GM19438 (cell line): ENCODE measurements around the gene EMC8.

ENCODE experiments used
- ATAC-seq: cut with Tn5 transposase; IDR thresholded peaks from one replicate; pipeline ENCODE4 v1.9.1; 2021; ENCODE audit warnings: low read depth; ENCODE audit not compliant: unreplicated experiment

The EMC8 gene

DNA sequence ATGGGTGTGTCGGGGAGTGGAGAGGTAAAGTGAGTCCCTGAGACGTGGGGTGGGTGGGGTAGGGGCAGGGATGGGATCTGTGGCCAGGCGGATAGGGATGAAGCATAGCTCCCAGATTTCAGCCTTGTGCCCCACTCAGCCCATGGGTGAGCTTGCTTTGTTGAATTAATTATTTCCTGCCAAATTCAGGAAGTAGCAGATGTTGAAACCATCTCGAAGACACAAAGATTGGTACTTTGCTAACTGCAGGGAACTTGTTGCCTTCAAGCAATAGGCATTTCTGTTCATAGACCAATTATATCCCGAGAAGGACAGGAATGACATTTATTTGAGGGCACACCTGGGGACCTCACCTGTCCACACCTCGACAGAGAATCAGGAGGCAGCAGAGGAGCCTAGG, 37.5 kb downstream of the EMC8 start:
- no peak for ATAC-seq

DNA sequence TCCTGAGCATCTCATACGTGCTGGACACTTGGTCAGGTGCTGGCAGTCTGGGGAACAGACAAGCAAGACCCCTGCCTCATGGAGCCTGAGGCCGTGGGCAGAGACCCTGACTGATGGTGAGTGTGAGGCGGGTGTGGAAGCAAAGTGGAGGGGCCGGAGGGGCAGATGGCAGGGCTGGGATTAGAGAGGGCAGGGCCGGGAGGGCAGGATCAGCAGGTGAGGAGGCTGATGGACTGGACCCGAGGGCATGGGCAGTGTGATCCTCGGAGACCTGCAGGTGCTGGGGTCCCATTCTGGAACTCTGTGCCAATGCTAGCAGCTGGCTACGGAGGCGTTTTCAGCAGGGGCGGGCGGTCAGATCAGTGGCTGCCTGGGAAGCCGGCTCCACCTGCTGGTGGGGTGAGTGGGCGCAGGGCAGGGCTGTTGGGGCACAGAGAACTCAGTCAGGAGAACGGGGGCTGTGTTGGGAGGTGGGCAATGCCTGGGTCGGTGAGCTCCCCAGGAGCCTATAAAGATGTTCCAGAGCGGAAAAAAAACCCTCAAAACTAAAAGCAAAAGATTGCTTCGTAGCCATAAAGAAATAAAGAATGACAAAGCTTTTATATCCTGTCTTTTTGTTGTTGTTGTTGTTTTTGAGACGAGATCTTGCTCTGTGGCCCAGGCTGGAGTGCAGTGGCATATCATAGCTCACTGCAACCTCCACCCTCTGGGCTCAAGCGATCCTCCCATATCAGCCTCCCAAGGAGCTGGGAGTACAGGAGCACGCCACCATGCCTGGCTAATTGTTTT, 39.5 kb downstream of the EMC8 start:
- ATAC-seq, result no peak

DNA sequence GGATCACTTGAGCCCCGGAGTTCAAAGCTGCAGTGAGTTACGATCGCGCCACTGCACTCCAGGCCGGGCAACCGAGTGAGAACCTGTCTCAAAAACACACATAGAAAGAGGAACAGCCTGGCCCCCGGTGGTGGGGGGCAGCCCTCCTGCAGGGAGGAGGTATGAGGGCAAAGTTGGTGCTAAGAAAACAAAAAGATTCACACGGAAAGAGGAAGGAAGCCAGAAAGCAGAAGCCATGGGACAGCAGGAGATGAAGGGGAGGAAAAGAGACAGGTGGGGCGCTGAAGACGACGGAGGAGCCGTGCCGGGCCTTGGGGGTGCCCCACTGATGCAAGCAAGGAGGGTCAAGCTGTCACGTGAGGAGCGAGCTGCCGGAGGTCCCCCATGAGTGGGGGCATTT, 40.2 kb downstream of the EMC8 start:
- no peak for ATAC-seq

DNA sequence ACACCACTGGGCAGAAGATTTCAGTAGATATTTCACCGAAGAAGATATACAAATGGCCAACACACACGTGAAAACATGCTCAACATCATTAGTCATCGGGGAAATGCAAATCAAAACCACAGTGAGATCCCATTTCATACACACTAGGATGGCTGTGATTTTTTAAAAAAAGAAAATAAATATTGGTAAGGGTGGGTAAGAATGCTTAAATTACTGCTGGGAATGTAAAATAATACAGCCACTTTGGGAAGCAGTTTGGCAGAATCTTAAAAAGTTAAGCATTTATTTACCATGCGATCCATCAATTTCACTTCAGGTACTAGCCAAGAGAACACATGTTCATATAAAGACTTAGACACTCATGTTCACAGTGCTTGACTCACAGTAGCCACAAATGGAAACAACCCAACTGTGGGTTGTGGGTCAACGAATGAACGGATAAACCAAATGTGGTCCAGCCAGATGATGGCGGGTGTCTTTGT, 42.0 kb downstream of the EMC8 start:
- no peak for ATAC-seq

DNA sequence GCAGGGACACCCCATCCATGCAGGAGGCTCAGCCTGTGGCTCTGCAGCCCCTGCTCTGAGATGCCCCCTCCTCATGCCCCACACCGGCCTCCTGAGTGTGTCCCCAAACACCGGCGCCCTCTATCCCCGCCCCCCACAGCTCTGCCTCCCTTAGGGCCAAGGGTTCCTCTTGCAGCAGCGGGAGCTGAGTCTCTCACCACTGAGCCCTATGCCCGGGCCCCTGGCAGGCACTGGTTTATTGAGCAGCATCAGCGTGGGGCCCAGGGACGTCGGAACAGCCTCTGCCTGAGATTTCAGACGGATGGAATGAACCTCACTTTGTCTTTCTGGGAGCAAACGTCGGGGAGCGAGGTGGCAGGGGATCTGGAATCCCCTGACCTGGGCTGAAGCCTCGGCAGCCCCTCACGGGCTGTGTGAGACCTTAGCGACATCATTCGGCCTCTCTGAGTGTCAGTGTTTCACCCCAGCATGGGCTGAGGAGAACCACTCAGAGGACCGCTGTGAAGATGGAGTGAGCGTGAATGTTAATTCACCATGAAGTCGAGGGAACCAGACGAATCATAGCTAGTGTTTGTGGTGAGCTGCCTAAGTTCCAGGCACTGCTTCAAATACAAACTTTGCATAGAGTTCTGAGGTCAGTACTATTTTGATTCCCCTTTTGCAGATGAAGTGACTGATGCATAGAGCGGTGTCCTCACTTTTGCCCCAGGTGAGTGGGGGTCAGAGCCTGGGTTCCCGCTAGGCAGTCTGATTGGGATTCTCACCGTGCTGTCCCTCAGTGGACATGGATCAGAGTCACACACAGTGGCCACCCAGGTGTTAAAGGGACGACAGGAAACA, 43.2 kb downstream of the EMC8 start:
- no peak for ATAC-seq

DNA sequence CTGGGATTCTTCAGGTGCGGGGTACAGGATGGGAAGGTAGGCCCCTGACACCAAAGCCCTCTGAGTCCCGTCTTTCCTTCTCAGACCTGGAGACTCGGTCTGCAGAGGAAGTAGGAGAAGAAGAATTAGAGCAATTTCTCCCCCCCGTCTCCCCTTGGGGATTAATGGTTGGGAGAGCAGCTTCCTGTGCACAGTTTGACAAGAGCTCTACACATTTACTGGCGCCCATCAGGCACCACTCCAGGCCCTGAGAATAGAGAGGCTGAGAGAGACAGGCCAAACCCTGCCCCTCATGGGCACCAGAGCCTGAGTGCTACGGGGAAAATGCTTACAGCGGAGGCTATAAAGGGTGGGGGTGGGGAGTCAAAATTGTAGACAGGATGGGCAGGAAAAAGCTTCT, 44.9 kb downstream of the EMC8 start:
- no peak for ATAC-seq

DNA sequence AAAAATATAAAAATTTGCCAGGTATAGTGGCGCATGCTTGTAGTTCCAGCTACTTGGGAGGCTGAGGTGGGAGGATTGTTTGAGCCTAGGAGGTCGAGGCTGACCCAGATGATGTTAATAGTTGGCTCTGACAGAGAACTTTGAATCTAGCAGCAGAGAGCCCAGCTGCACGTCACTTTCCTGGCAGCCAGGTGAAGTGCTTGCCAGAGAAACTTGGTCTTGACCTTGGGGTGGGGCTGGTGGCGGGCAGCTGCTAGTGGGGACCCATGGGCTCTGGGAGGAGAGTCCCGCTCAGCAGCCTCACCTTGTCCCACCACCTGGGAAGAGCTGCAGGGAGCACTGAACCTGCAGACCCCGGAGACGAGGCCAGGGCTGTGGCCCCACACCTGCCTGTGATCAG, 45.4 kb downstream of the EMC8 start:
- ATAC-seq, result no peak

DNA sequence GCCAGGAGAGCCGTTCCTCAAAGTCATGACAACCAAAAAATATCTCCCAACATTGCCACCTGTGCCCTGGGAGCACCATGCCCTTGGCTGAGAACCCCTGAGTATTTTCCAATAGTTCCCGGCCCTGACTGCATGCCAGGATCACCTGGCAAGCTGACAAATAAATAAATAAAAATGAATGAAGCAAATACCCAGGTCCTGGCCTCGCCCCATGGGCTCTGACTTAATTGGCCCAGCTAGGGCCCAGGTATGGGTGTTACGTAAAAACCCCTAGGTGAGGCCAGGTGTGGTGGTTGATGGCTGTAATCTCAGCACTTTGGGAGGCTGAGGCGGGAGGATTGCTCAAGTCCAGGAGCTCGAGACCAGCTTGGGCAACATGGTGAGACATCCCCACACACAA, 45.8 kb downstream of the EMC8 start:
- no peak for ATAC-seq

DNA sequence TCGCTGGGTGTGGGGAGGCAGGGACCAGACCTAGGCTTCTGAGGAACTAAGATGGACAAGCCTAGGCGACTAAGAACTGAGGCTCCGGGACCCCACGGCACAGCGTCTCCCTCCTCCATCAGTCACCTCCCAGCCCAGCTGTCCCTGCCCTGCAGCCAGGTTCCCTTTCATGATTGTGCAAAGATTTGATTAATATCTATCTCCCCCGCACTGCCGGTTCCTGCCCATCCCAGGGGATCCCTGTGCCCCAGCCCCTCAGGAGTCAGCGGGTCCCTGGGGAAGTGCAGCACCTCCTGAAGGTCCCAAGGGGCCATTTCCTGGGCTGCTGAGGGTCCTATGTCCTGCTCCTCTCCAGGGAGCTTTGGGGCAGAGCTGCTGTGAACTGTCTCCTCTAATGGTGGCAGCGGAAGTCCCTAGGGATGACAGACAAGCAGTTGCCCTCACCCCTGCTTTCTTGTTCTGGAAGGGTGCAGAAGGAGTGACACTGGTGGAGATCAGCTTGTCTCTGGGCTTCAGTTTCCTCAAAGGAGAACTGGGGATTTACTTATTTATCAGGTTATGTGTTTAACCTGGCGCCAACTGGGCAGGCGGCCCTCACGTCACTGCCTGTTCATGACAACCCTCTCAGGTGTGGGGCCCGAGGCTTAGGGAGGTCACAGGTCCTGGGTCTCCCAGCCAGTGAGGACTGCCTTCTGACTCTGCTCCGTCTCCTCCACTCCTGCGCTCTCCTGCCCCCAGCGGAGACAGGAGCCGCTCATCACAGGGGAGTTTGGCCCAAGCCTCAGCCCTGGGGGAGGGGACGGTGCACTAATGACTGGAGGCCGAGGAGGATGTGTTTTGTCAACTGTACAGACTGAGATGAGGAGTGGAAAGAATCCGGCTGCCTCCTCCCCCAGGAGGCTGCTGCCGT, 46.6 kb downstream of the EMC8 start:
- no peak for ATAC-seq

DNA sequence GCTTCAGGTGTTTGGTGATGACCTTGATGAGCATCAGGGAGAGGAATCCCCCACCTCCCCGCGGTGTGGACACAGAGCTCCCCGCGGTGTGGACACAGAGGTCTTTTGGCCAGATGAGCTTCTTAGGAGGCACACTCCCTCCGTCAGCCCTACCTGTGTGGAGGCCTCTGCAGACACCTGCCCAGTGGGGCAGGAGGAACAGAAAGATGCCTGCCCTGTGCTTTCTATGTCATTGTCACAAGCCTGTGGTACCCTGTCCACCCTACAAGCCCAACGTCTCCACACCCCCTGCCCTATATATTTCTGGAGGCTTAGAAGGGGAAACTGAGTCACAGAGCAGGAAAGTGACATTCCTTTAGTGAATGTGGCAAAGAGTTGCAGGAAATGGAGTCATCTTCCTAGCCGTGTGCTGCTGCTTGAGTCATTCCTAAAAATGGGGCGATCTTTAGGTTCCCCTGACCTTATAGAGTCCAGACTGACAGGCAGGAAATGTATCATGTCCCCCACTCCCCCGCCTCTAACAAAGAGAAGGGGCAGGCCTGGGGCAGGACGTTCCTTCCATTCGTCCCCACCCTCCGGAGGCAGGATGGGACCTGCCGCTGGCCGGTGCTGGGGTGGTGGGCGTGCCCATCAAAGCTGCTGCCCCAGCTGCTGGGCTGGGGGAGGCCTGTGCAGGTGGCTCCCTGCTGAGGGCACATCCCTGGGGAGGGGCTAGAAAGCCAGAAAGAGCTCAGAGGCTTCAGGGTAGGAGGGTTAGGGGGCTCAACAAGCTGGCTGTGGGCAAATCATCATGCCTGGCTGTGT, 47.4 kb downstream of the EMC8 start:
- no peak for ATAC-seq

DNA sequence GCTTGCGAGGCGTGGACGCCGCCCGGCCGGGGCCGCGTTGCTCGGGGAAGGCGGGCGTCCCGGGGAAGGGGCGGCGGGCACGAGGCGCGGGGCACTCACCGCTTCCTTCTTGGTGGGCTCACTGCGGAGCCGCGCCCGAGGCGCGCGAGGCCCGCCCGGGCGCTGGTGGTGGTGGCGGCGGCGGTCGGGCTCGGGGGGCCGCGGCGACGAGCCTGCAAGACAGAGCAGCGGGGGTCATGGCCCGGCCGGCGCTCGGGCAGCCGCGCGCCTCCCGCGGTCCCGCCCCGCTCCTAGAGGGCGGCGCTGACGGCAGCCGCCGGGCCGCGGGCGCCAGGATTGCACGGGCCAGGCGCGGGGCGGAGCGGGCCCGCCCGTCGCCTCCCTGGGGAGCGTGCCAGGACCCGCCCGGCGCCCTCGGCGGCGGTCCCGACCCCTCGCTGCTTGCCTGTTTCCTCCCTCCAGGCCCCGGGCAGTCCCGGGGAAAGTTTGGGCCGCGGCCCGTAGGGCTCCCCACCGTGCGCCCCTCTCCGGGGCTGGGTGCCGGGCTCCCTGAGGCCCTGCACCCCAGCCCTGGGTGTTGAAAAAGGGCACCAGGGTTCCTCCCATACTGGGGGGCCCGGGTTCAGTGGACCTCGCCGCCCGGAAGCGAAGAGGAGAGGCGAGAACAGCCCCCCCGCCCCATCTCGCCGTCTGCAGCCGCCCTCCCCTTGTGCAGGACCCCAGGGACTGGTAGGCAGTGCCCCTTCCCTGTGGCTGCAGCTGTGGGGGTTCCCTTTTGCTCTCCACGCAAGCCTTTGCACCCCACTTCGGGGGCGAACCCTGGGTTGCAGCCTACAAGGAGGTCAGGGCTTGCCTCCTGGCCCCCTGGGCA, 48.3 kb downstream of the EMC8 start, which contains the start of gene C16orf74:
C16orf74 (minus strand) TSS at position 270 of the 871 bp plus-strand sequence. CDS start 15,879 bp downstream, outside the sequence.
- ATAC-seq, result no peak

DNA sequence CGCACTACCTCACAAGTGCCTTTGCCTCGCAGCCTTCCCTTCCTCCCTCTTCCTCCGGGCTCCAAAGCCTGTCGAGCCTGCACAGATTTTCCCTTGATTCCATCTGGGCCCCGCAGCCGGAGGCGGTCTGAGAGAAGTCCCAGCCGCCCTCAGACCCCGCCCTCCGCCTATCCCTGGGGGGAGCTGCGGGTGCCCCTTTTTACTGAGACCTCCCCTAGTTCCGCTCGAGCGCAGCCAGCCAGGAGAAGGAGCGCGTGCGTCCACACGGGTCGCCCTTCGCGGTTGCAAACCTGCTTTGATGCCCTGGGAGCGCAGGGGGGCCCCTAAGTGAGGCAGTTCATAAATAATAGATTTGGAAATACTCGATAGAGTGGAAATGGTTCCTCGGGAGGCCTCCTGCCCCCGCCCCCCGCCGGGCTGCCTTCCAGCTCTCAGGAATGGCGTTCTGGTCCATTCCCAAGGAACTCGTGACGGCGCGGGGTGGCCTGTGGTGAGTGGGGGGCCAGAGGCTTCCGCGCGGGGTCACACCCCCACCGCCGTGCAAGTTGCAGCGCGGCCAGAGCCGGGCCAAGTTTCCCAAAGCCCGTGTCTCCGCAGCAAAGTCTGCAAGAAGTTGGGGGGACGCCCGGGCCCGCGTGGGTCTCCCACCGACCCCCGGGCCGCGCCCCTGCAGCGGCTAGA, 49.1 kb downstream of the EMC8 start:
- no peak for ATAC-seq

DNA sequence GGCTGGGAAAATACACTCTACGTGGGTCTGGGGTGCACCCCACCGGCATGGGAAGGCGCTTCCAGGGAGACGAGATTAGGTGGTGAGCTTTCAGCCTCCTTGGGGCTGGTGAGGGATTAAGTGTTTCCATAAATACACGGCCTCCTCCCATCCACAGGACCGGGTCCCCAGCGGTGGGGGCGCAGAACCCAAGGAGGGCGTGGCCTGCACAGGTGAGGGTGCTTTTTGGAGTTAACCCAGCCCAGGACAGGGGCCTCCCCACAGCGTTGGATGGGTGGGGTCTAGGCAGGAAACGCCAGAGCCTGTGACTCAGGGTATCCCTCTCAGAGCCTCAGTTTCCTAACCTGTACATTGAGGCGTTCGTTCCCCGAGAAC, 49.6 kb downstream of the EMC8 start:
- no peak for ATAC-seq

DNA sequence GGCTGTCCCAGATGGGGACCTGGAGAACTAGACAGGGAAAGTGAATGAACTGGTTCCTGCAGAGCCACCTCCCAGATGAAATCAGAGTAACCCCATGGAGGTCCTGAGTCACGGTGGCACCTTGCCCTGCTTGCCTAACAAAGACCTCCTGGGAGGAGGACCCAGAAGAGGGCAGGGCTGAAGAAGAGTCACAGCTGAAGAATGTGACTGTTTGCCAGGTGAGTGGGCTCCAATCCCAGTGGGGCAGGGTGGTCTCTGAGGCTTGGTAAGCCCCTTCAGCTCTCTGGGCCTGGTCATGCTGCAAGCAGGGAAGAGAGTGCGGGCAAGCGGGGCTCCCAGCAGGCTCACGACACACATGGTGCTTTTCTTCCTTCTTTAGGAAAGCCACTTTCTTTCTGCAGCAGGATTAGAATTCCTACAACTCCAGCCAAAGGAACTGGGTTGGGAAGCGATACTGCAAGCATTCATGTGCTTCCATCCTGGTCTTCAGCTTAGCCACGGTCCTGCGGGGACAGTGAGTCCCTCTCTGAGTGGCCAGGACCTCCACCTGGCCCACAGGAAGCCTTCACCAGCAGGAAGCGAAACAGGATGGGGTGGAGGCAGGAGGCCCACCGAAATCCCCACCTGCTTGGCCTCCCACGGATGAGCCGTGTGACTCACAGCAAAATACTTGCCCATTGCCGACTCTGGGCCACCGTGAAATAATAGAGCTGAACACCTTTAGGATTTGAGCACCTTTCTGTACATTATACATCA, 52.7 kb downstream of the EMC8 start:
- no peak for ATAC-seq

DNA sequence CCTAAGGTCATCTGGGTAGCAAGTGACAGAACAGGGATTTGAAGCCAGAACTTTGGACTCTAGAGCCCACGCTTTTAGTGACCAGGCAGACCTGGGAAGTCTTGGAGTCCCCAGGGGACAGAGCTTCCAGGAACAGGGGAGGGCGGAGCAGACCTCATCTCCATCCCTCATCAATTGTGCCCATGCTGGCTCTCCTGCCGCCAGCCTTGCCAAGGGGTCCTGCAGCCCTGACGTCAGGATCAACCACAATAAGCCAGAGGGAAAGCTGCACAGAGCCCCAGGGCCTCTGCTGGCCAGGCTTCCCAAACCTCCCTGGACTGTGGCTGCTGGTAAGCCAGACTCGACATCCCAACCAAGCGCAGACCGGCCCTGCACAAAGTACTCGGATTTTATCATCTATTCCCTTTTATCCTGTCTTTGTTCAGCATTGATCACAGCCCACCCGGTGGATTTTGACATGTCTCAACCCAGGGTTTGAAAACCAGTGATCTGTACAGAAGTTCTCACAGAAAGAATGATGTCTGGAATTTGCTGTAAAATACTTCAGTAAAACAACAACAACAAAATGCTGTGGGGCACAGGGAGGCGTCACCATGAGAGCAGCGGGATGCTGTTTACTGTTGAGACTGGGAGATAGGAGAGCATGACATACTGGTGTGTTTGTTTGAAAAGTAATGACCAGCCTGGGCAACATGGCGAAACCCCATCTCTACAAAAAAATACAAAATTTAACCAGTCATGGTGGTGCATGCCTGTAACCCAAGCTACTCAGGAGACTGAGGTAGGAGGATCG, 60.2 kb downstream of the EMC8 start:
- no peak for ATAC-seq

DNA sequence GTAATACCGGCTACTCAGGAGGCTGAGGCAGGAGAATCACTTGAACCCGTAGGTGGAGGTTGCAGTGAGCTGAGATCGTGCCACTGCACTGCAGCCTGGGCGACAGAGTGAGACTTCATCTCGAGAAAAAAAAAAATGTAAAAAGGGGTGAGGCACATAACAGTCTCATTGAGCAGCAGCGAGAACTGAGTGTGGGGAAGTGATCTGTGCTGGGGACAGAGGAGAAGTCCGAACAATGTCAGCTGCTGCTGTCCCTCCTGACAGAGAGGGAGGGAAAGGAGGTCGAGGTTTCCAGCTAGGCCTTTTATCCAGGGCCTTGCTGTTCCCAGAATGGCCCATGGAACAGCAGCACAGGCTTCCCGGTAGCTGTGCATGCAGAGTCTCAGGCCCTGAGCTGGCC, 62.4 kb downstream of the EMC8 start:
- ATAC-seq, result no peak

DNA sequence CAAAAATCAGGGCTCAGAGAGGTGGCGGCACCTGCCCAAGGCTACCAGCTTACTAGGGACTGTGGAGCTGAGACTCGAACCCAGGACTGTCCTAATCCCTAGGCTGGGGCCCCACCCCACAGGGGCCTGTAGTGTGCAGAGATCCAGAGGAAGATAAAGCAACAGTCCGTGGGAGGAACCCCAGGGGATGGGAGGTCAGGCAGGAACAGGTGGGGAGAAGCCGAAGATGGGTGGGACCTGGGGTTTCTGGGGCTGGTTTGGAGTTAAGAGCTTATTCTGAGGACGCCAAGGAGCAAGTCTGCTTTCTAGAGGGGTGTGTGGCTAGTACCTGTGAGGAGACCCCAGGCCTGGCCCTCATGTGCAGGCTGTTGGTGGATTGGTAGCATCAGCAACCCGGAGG, 63.4 kb downstream of the EMC8 start:
- ATAC-seq, result no peak
